ENCODE measurements around the gene MRPS35. TPM values are rescaled to one million over a fixed set of nuclear protein-coding genes. Genes with fewer than 3 reads are reported as not detected.

MRPS35 gene
- total RNA-seq, 1 experiment from 2014 or later, result 43.5 TPM

DNA sequence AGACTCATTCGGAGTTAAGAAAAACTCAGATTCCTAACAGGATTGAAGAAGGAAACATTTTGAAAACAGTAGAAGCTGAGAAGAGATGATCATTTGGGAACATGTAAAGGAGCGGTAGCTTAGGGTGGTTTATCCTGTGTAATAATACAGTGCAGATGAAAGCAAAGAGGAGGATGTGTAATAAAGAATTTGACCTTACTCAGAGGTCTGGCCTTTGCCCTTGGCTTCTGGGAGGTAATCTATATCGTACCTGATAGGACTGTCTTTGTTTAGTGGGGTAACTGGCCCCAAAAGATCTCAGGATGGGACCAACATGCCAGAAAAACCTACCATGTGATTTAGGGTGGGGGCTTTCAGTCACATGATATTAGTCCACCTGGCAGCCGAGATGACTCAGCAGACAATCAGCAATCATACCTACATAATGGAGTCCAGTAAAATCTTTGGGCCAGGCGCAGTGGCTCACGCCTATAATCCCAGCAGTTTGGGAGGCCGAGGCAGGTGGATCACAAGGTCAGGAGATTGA, 46.1 kb downstream of the MRPS35 start:
- no peaks in the 10 kb centered on the region for H3K4me1 Mint-ChIP-seq
- ChIA-PET CTCF (interaction anchor here (1.7 kb wide), 1 partner anchor 24 kb away, joined by 5 read pairs; no protein-coding TSS in a partner anchor), POLR2A (interaction anchor here (0.7 kb wide), 1 partner anchor 14 kb away, joined by 4 read pairs; no protein-coding TSS in a partner anchor)
- peaks cover 16% of the 10 kb centered on the region for H3K36me3 Mint-ChIP-seq
- no peaks in the 10 kb centered on the region for H3K27me3 Mint-ChIP-seq (ENCODE audit: low read depth)
- TF ChIP-seq USF2 (CRISPR knock-in tag; IDR thresholded peaks at IDR 0.05) (peak; percentile 13; the same call in 1 of the 2 replicates), ZNF416 (CRISPR knock-in tag; IDR thresholded peaks at IDR 0.05) (no peak)
- H3K4me3 Mint-ChIP-seq, result no peak overlapping the region
- no peaks in the 10 kb centered on the region for H3K9me3 Mint-ChIP-seq
- ATAC-seq (no peak), DNase-seq (ENCODE audit: low spot score) (no peak)
- H3K27ac Mint-ChIP-seq, result peak overlapping the region; percentile 73; the same call in 1 of the 2 replicates

DNA sequence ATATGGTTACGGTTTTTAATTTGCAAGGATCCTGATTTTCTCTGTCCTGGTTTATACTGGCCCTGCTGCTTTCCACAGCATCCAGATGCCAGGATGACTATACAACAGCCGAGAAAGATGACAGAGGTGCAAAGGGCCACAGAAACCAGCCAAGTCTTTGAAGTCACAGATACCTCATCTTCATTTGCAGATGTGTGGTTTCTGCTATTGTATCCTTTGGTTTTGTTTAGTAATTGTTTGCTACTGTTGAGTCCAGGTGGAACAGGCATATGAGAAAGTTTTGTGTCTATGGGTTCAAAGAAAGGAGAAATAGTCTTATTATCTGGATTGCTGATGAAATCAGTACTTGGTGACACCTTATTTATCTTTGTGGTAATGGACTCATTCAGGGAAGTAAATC, 52.1 kb downstream of the MRPS35 start:
- Mint-ChIP-seq H3K36me3 (no peaks in the 10 kb centered on the region), H3K27ac (no peak overlapping the region; the same call in 1 of the 2 replicates), H3K4me1 (no peaks in the 10 kb centered on the region), H3K27me3 (ENCODE audit: low read depth) (no peaks in the 10 kb centered on the region), H3K4me3 (no peak overlapping the region), H3K9me3 (no peaks in the 10 kb centered on the region)
- POLR2A ChIA-PET, result no interaction called here
- CTCF ChIA-PET, result no interaction called here
- ATAC-seq (no peak), DNase-seq (ENCODE audit: low spot score) (no peak)
- TF ChIP-seq PRDM15 (CRISPR knock-in tag; IDR thresholded peaks at IDR 0.05) (no peak), ZNF396 (CRISPR knock-in tag; IDR thresholded peaks at IDR 0.05; ENCODE audit: borderline replicate concordance) (no peak), ZNF416 (CRISPR knock-in tag; IDR thresholded peaks at IDR 0.05) (no peak)
- TF ChIP-seq, protein P1, sequence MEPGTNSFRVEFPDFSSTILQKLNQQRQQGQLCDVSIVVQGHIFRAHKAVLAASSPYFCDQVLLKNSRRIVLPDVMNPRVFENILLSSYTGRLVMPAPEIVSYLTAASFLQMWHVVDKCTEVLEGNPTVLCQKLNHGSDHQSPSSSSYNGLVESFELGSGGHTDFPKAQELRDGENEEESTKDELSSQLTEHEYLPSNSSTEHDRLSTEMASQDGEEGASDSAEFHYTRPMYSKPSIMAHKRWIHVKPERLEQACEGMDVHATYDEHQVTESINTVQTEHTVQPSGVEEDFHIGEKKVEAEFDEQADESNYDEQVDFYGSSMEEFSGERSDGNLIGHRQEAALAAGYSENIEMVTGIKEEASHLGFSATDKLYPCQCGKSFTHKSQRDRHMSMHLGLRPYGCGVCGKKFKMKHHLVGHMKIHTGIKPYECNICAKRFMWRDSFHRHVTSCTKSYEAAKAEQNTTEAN (CRISPR knock-in tag; IDR thresholded peaks at IDR 0.05), result no peak

DNA sequence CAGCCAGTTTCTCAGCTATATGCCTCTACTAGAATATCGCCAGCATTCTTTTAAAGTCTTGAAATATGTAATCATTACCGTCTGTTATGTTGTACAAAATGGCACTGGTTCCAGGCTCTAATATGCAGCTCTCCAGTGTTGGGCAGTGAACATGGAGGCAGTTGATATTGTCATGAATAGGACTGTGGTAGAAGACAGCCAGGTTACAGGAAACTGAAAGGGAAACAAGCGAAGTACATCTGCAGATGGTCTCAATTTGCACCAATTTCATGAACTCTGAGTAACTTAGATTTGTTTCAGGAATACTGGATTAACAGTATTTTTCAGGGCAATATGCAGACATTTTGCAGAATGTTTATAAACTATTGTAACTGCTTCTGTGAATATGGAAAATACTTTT, 56.0 kb downstream of the MRPS35 start:
- H3K9me3 Mint-ChIP-seq, result no peaks in the 10 kb centered on the region
- DNase-seq (ENCODE audit: low spot score) (no peak), ATAC-seq (no peak)
- no peaks in the 10 kb centered on the region for H3K27me3 Mint-ChIP-seq (ENCODE audit: low read depth)
- H3K4me3 Mint-ChIP-seq, result no peak overlapping the region
- POLR2A ChIA-PET, result no interaction called here
- H3K36me3 Mint-ChIP-seq, result no peaks in the 10 kb centered on the region
- CTCF ChIA-PET, result interaction anchor here (0.7 kb wide), 1 partner anchor 1444 kb away, joined by 3 read pairs; no protein-coding TSS in a partner anchor
- H3K4me1 Mint-ChIP-seq, result no peaks in the 10 kb centered on the region
- H3K27ac Mint-ChIP-seq, result no peak overlapping the region
- TF ChIP-seq KAT7 (CRISPR knock-in tag; IDR thresholded peaks at IDR 0.05; ENCODE audit: borderline replicate concordance) (no peak), RORB (CRISPR knock-in tag; IDR thresholded peaks at IDR 0.05) (no peak), MYBL2 (CRISPR knock-in tag; IDR thresholded peaks at IDR 0.05) (no peak), TP53 (CRISPR knock-in tag; IDR thresholded peaks at IDR 0.05) (no peak), NR2C2 (CRISPR knock-in tag; IDR thresholded peaks at IDR 0.05) (no peak), SMAD4 (CRISPR knock-in tag; IDR thresholded peaks at IDR 0.05) (no peak), ZNF671 (CRISPR knock-in tag; IDR thresholded peaks at IDR 0.05) (no peak), TCF7 (CRISPR knock-in tag; IDR thresholded peaks at IDR 0.05; ENCODE audit: low read depth) (no peak), JAZF1 (CRISPR knock-in tag; IDR thresholded peaks at IDR 0.05) (no peak), CBFB (CRISPR knock-in tag; IDR thresholded peaks at IDR 0.05; ENCODE audit: low read depth) (no peak)
- TF ChIP-seq, protein P2, sequence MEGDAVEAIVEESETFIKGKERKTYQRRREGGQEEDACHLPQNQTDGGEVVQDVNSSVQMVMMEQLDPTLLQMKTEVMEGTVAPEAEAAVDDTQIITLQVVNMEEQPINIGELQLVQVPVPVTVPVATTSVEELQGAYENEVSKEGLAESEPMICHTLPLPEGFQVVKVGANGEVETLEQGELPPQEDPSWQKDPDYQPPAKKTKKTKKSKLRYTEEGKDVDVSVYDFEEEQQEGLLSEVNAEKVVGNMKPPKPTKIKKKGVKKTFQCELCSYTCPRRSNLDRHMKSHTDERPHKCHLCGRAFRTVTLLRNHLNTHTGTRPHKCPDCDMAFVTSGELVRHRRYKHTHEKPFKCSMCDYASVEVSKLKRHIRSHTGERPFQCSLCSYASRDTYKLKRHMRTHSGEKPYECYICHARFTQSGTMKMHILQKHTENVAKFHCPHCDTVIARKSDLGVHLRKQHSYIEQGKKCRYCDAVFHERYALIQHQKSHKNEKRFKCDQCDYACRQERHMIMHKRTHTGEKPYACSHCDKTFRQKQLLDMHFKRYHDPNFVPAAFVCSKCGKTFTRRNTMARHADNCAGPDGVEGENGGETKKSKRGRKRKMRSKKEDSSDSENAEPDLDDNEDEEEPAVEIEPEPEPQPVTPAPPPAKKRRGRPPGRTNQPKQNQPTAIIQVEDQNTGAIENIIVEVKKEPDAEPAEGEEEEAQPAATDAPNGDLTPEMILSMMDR (IDR thresholded peaks at IDR 0.05), result no peak

Measured in WTC11 (cell line).